Mesodermal cell (in vitro differentiated cells): ENCODE results near the gene QPCT.
"Not testable (repeated sequence)": the region's sequence is repeated elsewhere in the genome, so short reads cannot be mapped to it uniquely, and the experiment has no call there.

Source experiments
- H3K27ac ChIP-seq: 2 replicates; pipeline ENCODE4 v1.7.0; 2013; ENCODE audit warnings: mild to moderate bottlenecking, low read depth, low read length, moderate library complexity; ENCODE audit not compliant: severe bottlenecking
- H3K36me3 ChIP-seq: 2 replicates; pipeline ENCODE4 v1.7.1; 2013; ENCODE audit warnings: mild to moderate bottlenecking, low read length, moderate library complexity; ENCODE audit not compliant: control insufficient read depth, insufficient read depth
- H3K4me1 ChIP-seq: one replicate; pipeline ENCODE4 v1.7.1; 2013; ENCODE audit warnings: mild to moderate bottlenecking, low read length; ENCODE audit not compliant: insufficient read depth, control insufficient read depth, poor library complexity, severe bottlenecking
- H3K4me3 ChIP-seq: 2 replicates; pipeline ENCODE4 v1.7.0; 2013; ENCODE audit warnings: low read length, control low read depth, mild to moderate bottlenecking; ENCODE audit not compliant: insufficient read depth, poor library complexity, severe bottlenecking; ENCODE audit errors: extremely low read depth
- H3K9me3 ChIP-seq: 2 replicates; pipeline ENCODE4 v1.7.1; 2013; ENCODE audit warnings: mild to moderate bottlenecking, low read length, moderate library complexity; ENCODE audit not compliant: control insufficient read depth
- WGBS, 2 experiments: methylation state at CpG; one replicate each; pipeline ENCODE4 v1.1.5; 2013; ENCODE audit warnings: missing lambda C conversion rate in 2 of 2; ENCODE audit not compliant: insufficient coverage in 2 of 2; 5-methylcytosine and 5-hydroxymethylcytosine counted together

QPCT gene

DNA sequence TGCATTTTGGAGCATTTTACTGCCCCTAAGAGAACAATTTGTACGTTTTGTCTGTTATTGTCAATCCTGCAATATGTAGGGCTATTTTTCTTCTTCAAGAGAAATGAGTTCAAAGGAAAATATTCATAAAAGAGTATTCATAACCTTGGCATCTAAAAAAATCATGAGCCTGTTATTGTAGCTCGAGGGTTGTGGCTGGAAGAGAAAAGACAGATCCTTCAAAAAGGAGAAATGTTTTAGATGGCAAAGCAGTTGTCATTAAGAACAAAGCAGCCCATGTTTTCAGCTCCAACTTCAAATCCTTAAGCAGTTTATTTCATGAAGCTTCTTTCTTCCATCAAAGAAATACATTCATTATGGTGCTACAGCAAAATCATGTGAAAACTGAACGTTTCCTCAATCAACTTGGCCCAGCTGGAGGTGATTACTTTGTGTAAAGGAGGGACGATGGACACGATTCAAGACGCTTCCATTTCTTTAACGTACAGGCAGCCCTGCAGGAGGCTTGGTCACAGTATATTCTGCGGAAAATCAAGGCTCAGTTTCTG is 31.4 kb downstream of the QPCT start:
- Histone ChIP-seq H3K4me1 (peaks cover 3% of the 10 kb centered on the region), H3K9me3 (no peaks in the 10 kb centered on the region), H3K36me3 (no peaks in the 10 kb centered on the region), H3K4me3 (no peak overlapping the region), H3K27ac (no peak overlapping the region)
- 77 to 80% methylated on average over 6 to 7 of the region's 8 CpGs for WGBS, 2 experiments

DNA sequence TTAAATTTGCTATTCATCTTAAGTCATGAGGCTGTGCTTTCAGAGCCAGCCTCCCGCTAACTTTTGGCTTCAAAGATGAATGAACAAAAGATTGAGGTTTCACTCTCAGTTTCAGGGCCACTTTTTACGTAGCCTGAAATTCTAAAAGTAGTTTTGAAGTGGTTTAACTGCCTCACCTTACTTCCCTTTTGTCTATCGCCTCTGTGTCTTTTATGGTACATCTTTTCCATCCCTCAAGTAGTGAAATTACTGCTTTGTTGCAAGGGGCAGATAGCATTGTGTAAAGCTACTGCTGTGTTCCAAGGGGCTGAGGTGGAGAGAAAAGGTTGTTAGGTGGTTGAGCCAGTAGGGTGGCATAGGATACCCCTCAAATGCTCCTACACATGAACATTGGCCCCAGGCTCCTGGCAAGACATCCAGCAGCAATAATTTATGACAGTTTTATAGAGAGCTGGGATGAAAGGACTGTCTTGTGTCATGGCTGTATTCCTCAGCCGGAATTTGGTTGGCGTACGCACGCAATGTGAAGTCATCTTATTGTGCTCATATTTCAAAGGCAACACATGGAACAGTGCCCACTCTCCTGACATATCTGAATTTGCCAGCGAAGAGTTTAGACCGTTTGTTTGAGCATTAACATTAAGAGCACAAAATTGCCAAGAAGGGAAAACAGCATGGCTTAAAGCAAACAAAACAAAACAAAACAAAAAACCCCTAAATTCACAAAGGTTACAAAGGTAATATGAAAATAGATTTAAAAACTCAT is 32.2 kb downstream of the QPCT start:
- H3K27ac ChIP-seq = no peak overlapping the region
- no peaks in the 10 kb centered on the region for H3K9me3 ChIP-seq
- 94 to 98% methylated on average over 6 to 7 of the region's 9 CpGs for WGBS, 2 experiments
- no peaks in the 10 kb centered on the region for H3K36me3 ChIP-seq
- no peak overlapping the region for H3K4me3 ChIP-seq
- peaks cover 3% of the 10 kb centered on the region for H3K4me1 ChIP-seq

DNA sequence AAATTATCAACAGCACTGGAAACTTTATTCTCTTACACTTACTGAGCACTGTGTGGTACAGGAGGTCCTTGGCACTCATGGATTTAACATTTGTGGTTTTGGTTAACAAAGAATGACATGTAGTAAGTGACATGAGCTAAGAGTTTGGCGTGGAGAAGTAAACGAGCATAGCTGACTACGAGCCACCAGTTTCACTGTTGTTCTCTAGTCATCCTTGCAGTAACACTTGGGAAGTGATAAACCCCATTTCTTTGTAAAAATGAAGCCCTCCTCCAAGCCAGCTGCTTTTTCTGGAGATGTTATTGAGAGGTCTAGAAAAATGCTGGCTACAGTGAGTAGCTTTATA is 32.7 kb downstream of the QPCT start:
- 83 to 92% methylated on average over 2 to 3 of the region's 3 CpGs for WGBS, 2 experiments
- H3K4me3 ChIP-seq = no peak overlapping the region
- H3K36me3 ChIP-seq = no peaks in the 10 kb centered on the region
- no peaks in the 10 kb centered on the region for H3K9me3 ChIP-seq
- no peak overlapping the region for H3K27ac ChIP-seq
- H3K4me1 ChIP-seq = peaks cover 3% of the 10 kb centered on the region

DNA sequence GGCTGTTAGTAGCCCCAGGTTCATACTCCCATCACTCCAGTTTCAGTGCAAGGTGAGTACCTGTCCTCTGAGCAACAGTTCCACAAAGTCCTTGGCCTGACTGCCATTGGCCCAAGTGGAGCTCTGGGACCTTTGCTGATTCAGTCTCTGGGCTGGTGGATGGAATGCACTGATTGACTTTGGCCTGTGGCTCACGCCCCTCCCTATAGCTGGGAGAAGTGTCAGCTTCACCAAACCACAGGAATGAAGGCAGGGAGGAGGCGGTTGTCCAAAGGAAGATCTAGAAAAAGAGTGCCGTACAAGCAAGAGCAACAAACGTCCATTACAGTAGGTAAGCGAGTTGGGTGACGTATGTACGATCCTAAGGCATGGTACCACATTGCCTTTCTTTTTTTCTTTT is 34.0 kb downstream of the QPCT start:
- Histone ChIP-seq H3K9me3 (no peaks in the 10 kb centered on the region), H3K4me1 (peaks cover 3% of the 10 kb centered on the region), H3K36me3 (no peaks in the 10 kb centered on the region), H3K4me3 (no peak overlapping the region), H3K27ac (no peak overlapping the region)
- WGBS, 2 experiments = 92 to 98% methylated on average over 6 to 7 of the region's 7 CpGs

DNA sequence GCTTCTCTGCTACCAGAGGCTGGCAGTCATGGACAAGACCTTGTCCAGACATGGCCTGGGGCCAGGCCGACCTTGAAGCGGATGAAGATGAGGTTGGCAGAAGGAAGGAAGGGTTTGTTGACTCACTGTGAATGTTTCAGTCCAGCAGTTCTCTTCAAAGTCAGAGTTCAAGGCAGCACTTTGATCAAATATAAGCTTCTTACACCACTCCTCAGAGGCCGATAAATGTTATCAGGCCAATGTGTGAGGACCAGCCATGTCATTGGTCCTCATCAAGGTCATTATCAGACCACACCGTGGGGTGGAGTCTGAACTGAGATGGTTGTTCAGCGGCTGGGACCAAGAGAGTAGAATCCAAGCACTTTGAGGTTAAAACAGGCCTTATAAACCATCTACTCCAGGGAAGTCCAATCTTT is 35.5 kb downstream of the QPCT start:
- Histone ChIP-seq H3K36me3 (no peaks in the 10 kb centered on the region), H3K4me1 (peaks cover 3% of the 10 kb centered on the region), H3K27ac (no peak overlapping the region), H3K9me3 (no peaks in the 10 kb centered on the region), H3K4me3 (no peak overlapping the region)
- WGBS, 2 experiments = 87 to 96% methylated on average over 3 of the region's 5 CpGs

DNA sequence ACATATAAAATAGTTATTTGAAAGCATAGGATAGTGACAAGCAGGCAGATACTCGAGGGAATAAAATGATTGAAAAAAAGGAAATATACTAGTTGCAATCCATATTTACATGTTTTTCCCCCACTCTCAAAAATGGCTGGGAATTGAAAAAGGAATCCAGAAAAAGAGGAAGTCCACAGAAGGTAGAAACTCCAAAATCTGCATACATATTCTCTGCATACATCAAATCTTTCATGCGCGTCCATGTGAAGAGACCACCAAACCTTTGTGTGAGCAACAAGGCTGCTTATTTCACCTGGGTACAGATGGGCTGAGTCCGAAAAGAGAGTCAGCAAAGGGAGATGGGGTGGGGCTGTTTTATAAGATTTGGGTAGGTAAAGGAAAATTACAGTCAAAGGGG is 36.4 kb downstream of the QPCT start:
- H3K9me3 ChIP-seq, H3K4me1 ChIP-seq, H3K4me3 ChIP-seq, H3K27ac ChIP-seq, H3K36me3 ChIP-seq: not testable (repeated sequence)
- WGBS, 2 experiments = 70 to 84% methylated on average over 2 to 3 of the region's 4 CpGs

DNA sequence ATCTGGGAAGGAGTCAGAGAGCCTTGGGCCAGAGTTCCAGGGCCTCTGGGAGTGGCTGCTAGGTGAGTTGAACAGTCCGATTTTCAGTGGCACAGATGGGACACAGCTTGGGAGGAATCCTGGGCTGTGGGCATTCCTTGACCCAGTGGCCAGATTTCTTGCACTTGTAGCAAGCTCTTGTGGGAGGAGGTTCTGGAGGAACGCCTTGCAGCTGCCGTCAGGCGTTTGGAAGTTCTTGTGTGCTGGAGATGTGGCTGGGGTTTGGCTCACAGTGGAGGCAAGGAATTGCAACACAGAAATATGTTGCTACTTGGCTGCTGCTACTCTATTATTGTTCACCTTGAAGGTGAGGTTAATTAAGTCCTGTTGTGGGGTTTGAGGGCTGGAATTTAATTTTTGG is 39.8 kb downstream of the QPCT start:
- H3K36me3 ChIP-seq, H3K9me3 ChIP-seq, H3K4me3 ChIP-seq, H3K27ac ChIP-seq, H3K4me1 ChIP-seq: not testable (repeated sequence)
- WGBS, 2 experiments = 90 to 100% methylated on average over 2 of the region's 4 CpGs

DNA sequence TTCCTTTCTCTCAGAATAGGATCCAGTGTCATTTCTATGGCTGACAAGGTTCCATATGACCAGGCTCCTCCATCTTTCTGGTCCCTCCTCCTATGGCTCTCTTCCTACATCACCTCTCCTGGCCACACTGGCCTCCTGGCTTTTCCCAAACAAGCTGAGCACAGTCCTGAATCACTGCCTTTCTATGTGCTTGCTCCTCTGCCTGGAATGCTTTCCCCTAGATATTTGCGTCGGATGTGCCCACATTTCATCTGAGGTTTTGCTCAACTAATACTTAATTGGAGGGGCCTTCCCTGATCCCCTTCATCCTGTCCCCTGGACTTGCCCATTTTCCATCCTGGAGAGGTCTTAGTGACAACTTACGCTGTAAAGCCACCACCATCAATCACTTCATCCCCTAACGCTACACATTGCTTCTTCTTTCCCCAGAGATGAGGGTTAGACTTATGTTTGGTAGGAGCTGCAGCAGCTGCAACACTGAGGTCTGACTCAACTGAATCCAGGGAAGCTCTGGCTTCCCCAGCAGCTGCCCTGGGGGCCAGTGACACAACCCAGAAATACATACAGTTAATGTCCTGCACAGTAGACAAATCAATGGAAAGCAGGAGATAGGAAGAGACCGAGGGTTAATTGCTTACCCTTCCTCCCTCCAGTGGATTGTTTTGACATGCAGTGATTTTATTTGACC is 42.9 kb downstream of the QPCT start:
- H3K36me3 ChIP-seq = no peaks in the 10 kb centered on the region
- no peaks in the 10 kb centered on the region for H3K9me3 ChIP-seq
- H3K4me1 ChIP-seq = peaks cover 23% of the 10 kb centered on the region
- no peak overlapping the region for H3K27ac ChIP-seq
- WGBS, 2 experiments = 97 to 100% methylated on average over 2 of the region's 5 CpGs
- no peak overlapping the region for H3K4me3 ChIP-seq

DNA sequence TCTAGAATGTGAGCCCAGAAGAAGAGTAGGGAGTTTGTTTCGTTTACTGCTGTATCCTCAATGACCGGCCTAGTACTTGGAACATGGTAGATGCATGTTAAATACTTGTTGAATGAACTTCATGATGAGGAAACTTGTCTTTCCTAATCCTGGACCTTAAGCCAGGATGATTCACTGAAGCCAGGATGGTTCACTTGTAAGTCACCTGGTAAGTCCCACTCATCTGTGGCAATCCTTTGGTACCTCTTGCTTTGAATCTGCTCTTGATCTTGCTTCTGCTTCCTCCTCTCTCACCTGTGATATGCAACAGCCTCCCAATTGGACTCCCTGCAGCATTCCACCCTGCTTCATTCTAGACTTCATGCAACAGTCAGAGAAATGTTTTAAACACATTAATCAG is 43.6 kb downstream of the QPCT start:
- 83 to 94% methylated on average over 2 of the region's 2 CpGs for WGBS, 2 experiments
- H3K4me1 ChIP-seq = peaks cover 23% of the 10 kb centered on the region
- no peaks in the 10 kb centered on the region for H3K36me3 ChIP-seq
- H3K4me3 ChIP-seq = no peak overlapping the region
- H3K27ac ChIP-seq = no peak overlapping the region
- H3K9me3 ChIP-seq = no peaks in the 10 kb centered on the region

DNA sequence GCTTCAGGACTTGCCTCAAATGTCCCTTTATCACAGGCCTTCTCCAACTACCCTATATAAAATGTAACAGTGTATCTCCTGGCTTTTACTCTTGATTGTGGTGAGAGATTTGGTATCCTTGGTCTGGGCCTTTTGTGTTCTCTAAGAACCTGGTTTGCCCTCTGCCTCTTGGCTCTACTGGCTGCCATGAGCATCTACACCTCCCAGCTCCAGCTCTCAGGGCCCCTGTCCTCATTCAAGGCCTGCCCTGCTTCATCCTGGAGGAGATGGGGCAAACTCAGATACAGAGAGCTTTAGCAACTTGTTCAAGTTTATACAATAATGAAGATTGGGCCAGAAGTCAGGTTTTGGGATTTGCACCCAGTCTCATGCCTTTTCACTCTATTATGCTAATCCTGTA is 45.0 kb downstream of the QPCT start:
- Histone ChIP-seq H3K36me3 (no peaks in the 10 kb centered on the region), H3K4me1 (peaks cover 23% of the 10 kb centered on the region), H3K9me3 (no peaks in the 10 kb centered on the region), H3K4me3 (no peak overlapping the region), H3K27ac (no peak overlapping the region)
